Measurements from ENCODE around the gene ASPHD1. TPM values are rescaled to one million over a fixed set of nuclear protein-coding genes. Genes with fewer than 3 reads are reported as not detected.

The ASPHD1 gene
- total and polyA plus RNA-seq, 2 of the 8 experiments (the other 6 are each of a cell fraction or from before 2014, with no cell fraction given), result 14.5 to 18.6 TPM

GRCh38 chr16:29908719-29909220 is 8.5 kb downstream of the ASPHD1 start:
- peaks cover 0 to 3% of the 10 kb centered on the region in 2 experiments for H4K20me1 ChIP-seq (replicated peaks in 1 of 2; ENCODE audit: control insufficient read depth in 1 of 2, insufficient read depth in 2 of 2, low read length in 2 of 2)
- H4K5ac ChIP-seq (ENCODE audit: insufficient read length, low read depth, low read length), result no peak overlapping the region
- DNase-seq (ENCODE audit: low read depth in 1 of 2, low spot score in 2 of 2), result no peak
- H2BK120ac ChIP-seq (replicated peaks; ENCODE audit: low read depth, low read length), result no peak overlapping the region
- no peak overlapping the region for H2BK15ac ChIP-seq (ENCODE audit: low read length)
- H3K79me2 ChIP-seq (ENCODE audit: control insufficient read depth in 1 of 2, insufficient read depth in 2 of 2, low read length in 2 of 2), result no peaks in the 10 kb centered on the region
- H3K14ac ChIP-seq (ENCODE audit: insufficient read length), result no peak overlapping the region
- H4K91ac ChIP-seq (replicated peaks; ENCODE audit: insufficient read length, low read length), result no peak overlapping the region
- no peak overlapping the region for H3K4me2 ChIP-seq (ENCODE audit: insufficient read depth in 1 of 2, low read depth in 2 of 2, low read length in 2 of 2)
- no peaks in the 10 kb centered on the region for H3K79me1 ChIP-seq (ENCODE audit: low read depth, low read length)
- no peak overlapping the region for H2BK5ac ChIP-seq (ENCODE audit: low read depth, low read length)
- POLR2A ChIA-PET (ENCODE audit: partially characterized antibody), result interaction anchor here (0.7 to 6.4 kb wide), 8 partner anchors 8 to 199 kb away, joined by 3 to 52 read pairs (median 3); partner anchors contain the start of genes ASPHD1, HIRIP3, INO80E and SEZ6L2
- no peaks in the 10 kb centered on the region for H3K27me3 ChIP-seq (replicated peaks in 1 of 4; ENCODE audit: control insufficient read depth in 3 of 4, extremely low read depth in 1 of 4, insufficient read depth in 3 of 4, low read length in 3 of 4)
- H2AK5ac ChIP-seq (ENCODE audit: low read depth, low read length), result no peak overlapping the region
- peaks cover 0 to 4% (median 0%) of the 10 kb centered on the region in 4 experiments; a peak in 2 of 8 replicates for H3K36me3 ChIP-seq (ENCODE audit: control insufficient read depth in 2 of 4, insufficient read depth in 4 of 4, low read length in 3 of 4)
- H3K27ac ChIP-seq (ENCODE audit: low read depth, low read length), result no peak overlapping the region
- no peak overlapping the region for H3K56ac ChIP-seq (replicated peaks; ENCODE audit: insufficient read length, low read depth, low read length)
- CTCF ChIA-PET (ENCODE audit: partially characterized antibody), result interaction anchor here (0.6 to 2.7 kb wide), 6 partner anchors 8 to 147 kb away, joined by 3 to 14 read pairs (median 6); partner anchors contain the start of gene KCTD13
- TF ChIP-seq CTCF (IDR thresholded peaks at IDR 0.05; ENCODE audit: control extremely low read depth in 1 of 3, insufficient read depth in 1 of 3, low read depth in 1 of 3, low read length in 3 of 3), result no peak
- no peak overlapping the region for H3K9ac ChIP-seq (replicated peaks in 1 of 4; ENCODE audit: extremely low read depth in 1 of 4, low read depth in 3 of 4, low read length in 3 of 4)
- no peak overlapping the region for H3K4me3 ChIP-seq (ENCODE audit: extremely low read depth in 1 of 4, insufficient read depth in 2 of 4, low read depth in 3 of 4, low read length in 4 of 4)
- H3K4me1 ChIP-seq (replicated peaks in 1 of 4; ENCODE audit: control insufficient read depth in 3 of 4, insufficient read depth in 4 of 4, low read length in 3 of 4), result peaks cover 0 to 6% (median 2%) of the 10 kb centered on the region in 4 experiments; a peak in 3 of 7 replicates
- no peak for FAIRE-seq
- WGBS, 2 experiments (ENCODE audit: extremely low coverage in 1 of 2, insufficient coverage in 1 of 2, insufficient read length in 1 of 2, insufficient replicate concordance in 2 of 2, low coverage in 1 of 2, low lambda C conversion rate in 2 of 2, missing lambda C conversion rate in 1 of 2), result 95% methylated on average over 2 of the region's 2 CpGs; no CpG with 5 or more reads in 1 of the 2 experiments
- no peaks in the 10 kb centered on the region for H3K9me3 ChIP-seq (ENCODE audit: insufficient read depth in 2 of 2, low read depth in 1 of 2, low read length in 1 of 2)
- no peak overlapping the region for H2AFZ ChIP-seq (ENCODE audit: low read length)
- H3K23me2 ChIP-seq (ENCODE audit: low read depth, low read length), result no peaks in the 10 kb centered on the region
- H3K4ac ChIP-seq (replicated peaks; ENCODE audit: insufficient read length, low read depth, low read length), result no peak overlapping the region
- no peak overlapping the region for H2BK20ac ChIP-seq (ENCODE audit: low read length)
- no peak overlapping the region for H4K8ac ChIP-seq (ENCODE audit: extremely low read depth, insufficient read depth, low read length)
- no peak overlapping the region for H2BK12ac ChIP-seq (ENCODE audit: low read depth, low read length)
- H3K18ac ChIP-seq (ENCODE audit: extremely low read depth, low read length), result no peak overlapping the region
- H3K23ac ChIP-seq (ENCODE audit: insufficient read length), result no peak overlapping the region

Data from H1 (cell line).